ENCODE measurements around the gene GPD2. TPM values are rescaled to one million over a fixed set of nuclear protein-coding genes. Genes with fewer than 3 reads are reported as not detected.

GPD2 gene
- total RNA-seq = 1 to 10 TPM; 3.2 to 8.8 (median 4.8) TPM
- long read RNA-seq = 0 reads

- H3K9me3 ChIP-seq = no peaks in the 10 kb centered on the region
- intact Hi-C loops (cut with DNase I) = no loop called here
- DNase-seq (peak; percentile 95 to 96 (median 96)), ATAC-seq (peak; percentile 95 to 98 (median 96))
- H3K27me3 ChIP-seq = no peaks in the 10 kb centered on the region
- 0% methylated on average over 16 of the region's 79 CpGs for WGBS (ENCODE audit: insufficient coverage, low coverage, low lambda C conversion rate, missing lambda C conversion rate)
- peak within 1 kb of the TSS; percentile 62 to 82 (median 78) for H3K4me3 ChIP-seq
- H3K4me1 ChIP-seq = peaks cover 0 to 11% (median 0%) of the 10 kb centered on the region in 4 donors
- peak within 1 kb of the TSS; percentile 97 to 98 (median 97) for H3K27ac ChIP-seq
- H3K36me3 ChIP-seq = no peaks in the 10 kb centered on the region
- TF ChIP-seq CTCF (IDR thresholded peaks at IDR 0.05) = peak in 1 of 4 donors; percentile 20
- TF ChIP-seq POLR2A (IDR thresholded peaks at IDR 0.05) = peak; percentile 73
Measured at GRCh38 chr2:156435718-156436496, at the start of gene GPD2. TSS of gene GPD2 (plus strand) at chr2:156436379. CDS start at chr2:156476106, 39,727 bp downstream.

DNA sequence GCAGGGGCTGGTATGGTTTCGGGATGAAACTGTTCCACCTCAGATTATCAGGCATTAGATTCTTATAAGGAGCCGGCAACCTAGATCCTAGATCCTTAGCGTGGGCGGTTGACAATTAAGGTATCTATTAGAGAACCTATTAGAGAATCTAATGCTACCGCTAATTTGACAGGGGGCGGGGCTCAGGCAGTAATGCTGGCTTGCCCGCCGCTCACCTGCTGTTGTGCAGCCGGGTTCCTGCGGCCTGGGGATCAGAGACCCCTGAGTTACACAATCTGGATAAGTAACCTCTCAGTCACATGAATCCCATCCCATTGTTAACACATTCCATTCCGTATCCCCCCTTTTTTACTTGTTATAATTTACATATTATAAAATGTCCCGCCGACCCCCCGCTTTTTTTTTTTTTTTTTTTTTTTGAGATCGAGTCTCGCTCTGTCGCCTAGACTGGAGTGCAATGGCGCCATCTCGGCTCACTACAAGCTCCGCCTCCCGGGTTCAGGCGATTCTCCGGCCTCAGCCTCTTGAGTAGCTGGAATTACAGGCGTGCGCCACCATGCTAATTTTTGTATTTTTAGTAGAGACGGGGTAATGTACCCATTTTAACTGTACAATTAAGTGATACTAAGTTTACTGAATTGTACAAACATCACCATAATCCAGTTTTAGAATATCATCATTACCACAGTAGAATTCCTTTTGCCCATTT lies 42.0 kb upstream of the GPD2 start:
- H3K27ac ChIP-seq = no peak overlapping the region
- TF ChIP-seq CTCF (IDR thresholded peaks at IDR 0.05) (no peak), POLR2A (IDR thresholded peaks at IDR 0.05) (no peak)
- ATAC-seq (no peak), DNase-seq (no peak)
- intact Hi-C loops (cut with DNase I) = no loop called here
- peaks cover 0 to 8% (median 3%) of the 10 kb centered on the region in 4 donors for H3K4me1 ChIP-seq
- H3K36me3 ChIP-seq = no peaks in the 10 kb centered on the region
- no peaks in the 10 kb centered on the region for H3K9me3 ChIP-seq
- no peaks in the 10 kb centered on the region for H3K27me3 ChIP-seq
- 83% methylated on average over 4 of the region's 26 CpGs for WGBS (ENCODE audit: insufficient coverage, low coverage, low lambda C conversion rate, missing lambda C conversion rate)
- no peak overlapping the region for H3K4me3 ChIP-seq

GRCh38 chr2:156396126-156396525 lies 40.1 kb upstream of the GPD2 start:
- Histone ChIP-seq H3K9me3 (no peaks in the 10 kb centered on the region), H3K4me1 (peaks cover 0 to 14% (median 7%) of the 10 kb centered on the region in 4 donors), H3K27me3 (no peaks in the 10 kb centered on the region), H3K4me3 (no peak overlapping the region), H3K27ac (no peak overlapping the region), H3K36me3 (no peaks in the 10 kb centered on the region)
- TF ChIP-seq POLR2A (IDR thresholded peaks at IDR 0.05) (no peak), CTCF (IDR thresholded peaks at IDR 0.05) (no peak)
- no peak for DNase-seq
- 86% methylated on average over 1 of the region's 2 CpGs for WGBS (ENCODE audit: insufficient coverage, low coverage, low lambda C conversion rate, missing lambda C conversion rate)
- ATAC-seq = no peak
- intact Hi-C loops (cut with DNase I) = no loop called here

GRCh38 chr2:156397229-156397628 lies 39.0 kb upstream of the GPD2 start:
- H3K27ac ChIP-seq = no peak overlapping the region
- WGBS (ENCODE audit: insufficient coverage, low coverage, low lambda C conversion rate, missing lambda C conversion rate) = 86% methylated on average over 1 of the region's 4 CpGs
- H3K36me3 ChIP-seq = no peaks in the 10 kb centered on the region
- TF ChIP-seq CTCF (IDR thresholded peaks at IDR 0.05) (no peak), POLR2A (IDR thresholded peaks at IDR 0.05) (no peak)
- H3K27me3 ChIP-seq = no peaks in the 10 kb centered on the region
- no peaks in the 10 kb centered on the region for H3K9me3 ChIP-seq
- H3K4me1 ChIP-seq = peaks cover 0 to 23% (median 7%) of the 10 kb centered on the region in 4 donors
- intact Hi-C loops (cut with DNase I) = no loop called here
- ATAC-seq = no peak
- no peak for DNase-seq
- H3K4me3 ChIP-seq = no peak overlapping the region
